ENCODE results near the gene PLK3. TPM values are rescaled to one million over a fixed set of nuclear protein-coding genes. Genes with fewer than 3 reads are reported as not detected.
A peak's percentile ranks its signal among the peaks of the same experiment; 100 is the strongest.

The PLK3 gene
- total and polyA plus RNA-seq, 8 donors: 8.1 to 47.2 (median 13.1) TPM

- DNase-seq (peak in 1 of 4 donors; percentile 25), ATAC-seq (no peak)
- no peak for TF ChIP-seq CTCF (IDR thresholded peaks at IDR 0.05)
- Histone ChIP-seq H3K27me3 (no peaks in the 10 kb centered on the region), H3K36me3 (no peaks in the 10 kb centered on the region), H3K27ac (no peak overlapping the region), H3K9me3 (no peaks in the 10 kb centered on the region), H3K4me3 (no peak overlapping the region), H3K4me1 (peaks cover 5 to 57% of the 10 kb centered on the region in 2 donors)
- intact Hi-C loops (cut with DNase I): no loop called here
Measured at GRCh38 chr1:44829506-44830384, 29.6 kb downstream of the PLK3 start.

GRCh38 chr1:44830900-44831304 lies 30.7 kb downstream of the PLK3 start:
- no peak for ATAC-seq
- intact Hi-C loops (cut with DNase I): no loop called here

GRCh38 chr1:44831516-44831915 lies 31.3 kb downstream of the PLK3 start:
- DNase-seq: peak in 1 of 4 donors; percentile 36
- Histone ChIP-seq H3K4me1 (peaks cover 11 to 57% of the 10 kb centered on the region in 2 donors), H3K27ac (no peak overlapping the region), H3K36me3 (no peaks in the 10 kb centered on the region), H3K9me3 (no peaks in the 10 kb centered on the region), H3K4me3 (no peak overlapping the region), H3K27me3 (no peaks in the 10 kb centered on the region)
- intact Hi-C loops (cut with DNase I): no loop called here
- no peak for TF ChIP-seq CTCF (IDR thresholded peaks at IDR 0.05)
- ATAC-seq: no peak

More at GRCh38 chr1:44830900-44831304, 30.7 kb downstream of the PLK3 start:
- Histone ChIP-seq H3K4me3 (no peak overlapping the region), H3K4me1 (peaks cover 8 to 59% of the 10 kb centered on the region in 2 donors), H3K9me3 (no peaks in the 10 kb centered on the region), H3K27ac (no peak overlapping the region), H3K27me3 (no peaks in the 10 kb centered on the region), H3K36me3 (no peaks in the 10 kb centered on the region)
- TF ChIP-seq CTCF (IDR thresholded peaks at IDR 0.05): no peak
- peak in 1 of 4 donors; percentile 21 for DNase-seq

GRCh38 chr1:44832056-44832705 lies 32.0 kb downstream of the PLK3 start:
- DNase-seq (no peak), ATAC-seq (no peak)
- H3K9me3 ChIP-seq: no peaks in the 10 kb centered on the region
- H3K4me3 ChIP-seq: no peak overlapping the region
- no peak for TF ChIP-seq CTCF (IDR thresholded peaks at IDR 0.05)
- intact Hi-C loops (cut with DNase I): no loop called here
- peaks cover 11 to 50% of the 10 kb centered on the region in 2 donors for H3K4me1 ChIP-seq
- no peaks in the 10 kb centered on the region for H3K36me3 ChIP-seq
- H3K27me3 ChIP-seq: no peaks in the 10 kb centered on the region
- no peak overlapping the region for H3K27ac ChIP-seq

- no peak for DNase-seq
- H3K9me3 ChIP-seq: no peaks in the 10 kb centered on the region
- no peak for ATAC-seq
- H3K4me3 ChIP-seq: no peak overlapping the region
- H3K36me3 ChIP-seq: no peaks in the 10 kb centered on the region
- no peak for TF ChIP-seq CTCF (IDR thresholded peaks at IDR 0.05)
- intact Hi-C loops (cut with DNase I): no loop called here
- no peak overlapping the region for H3K27ac ChIP-seq
- H3K27me3 ChIP-seq: no peaks in the 10 kb centered on the region
- H3K4me1 ChIP-seq: peaks cover 11 to 46% of the 10 kb centered on the region in 2 donors
Measured at GRCh38 chr1:44834328-44834727, 34.2 kb downstream of the PLK3 start.
